DND-41 (cell line): ENCODE data around the gene RAB30.

Experiments used
- CTCF ChIP-seq: IDR thresholded peaks from 2 replicates; pipeline ENCODE4 v1.5.1; 2012; ENCODE audit warnings: borderline replicate concordance, low read length, moderate library complexity, mild to moderate bottlenecking; ENCODE audit not compliant: poor library complexity, severe bottlenecking; ENCODE audit errors: extremely low read depth
- EZH2 ChIP-seq: IDR thresholded peaks from 3 replicates; pipeline ENCODE4 v1.6.1; 2012; ENCODE audit warnings: borderline replicate concordance, low read depth, mild to moderate bottlenecking, moderate library complexity, low read length, inconsistent platforms; ENCODE audit not compliant: severe bottlenecking

- no peak for TF ChIP-seq CTCF
- no peak for TF ChIP-seq EZH2
Observed at GRCh38 chr11:82932564-82932963, 139.1 kb downstream of the RAB30 start.
